ENCODE data around the gene MED25. TPM values are rescaled to one million over a fixed set of nuclear protein-coding genes. Genes with fewer than 3 reads are reported as not detected.
"Not testable (repeated sequence)": the region's sequence is repeated elsewhere in the genome, so short reads cannot be mapped to it uniquely, and the experiment has no call there.

Gene MED25
- polyA plus RNA-seq, 1 of the 3 experiments (the other 2 are of a cell fraction): 30.2 TPM

GRCh38 chr19:49818649-49819370 is 721 bp downstream of the MED25 start:
- Histone ChIP-seq H3K4me1 (ENCODE audit: control insufficient read depth in 1 of 2, insufficient read depth in 2 of 2, low read depth in 1 of 2, low read length in 1 of 2) (peaks cover 0 to 18% of the 10 kb centered on the region in 2 experiments; a peak in 3 of 4 replicates), H3K9me3 (no peaks in the 10 kb centered on the region), H3K9me2 (no peaks in the 10 kb centered on the region), H3K9ac (peak overlapping the region; percentile 98), H3F3A (replicated peaks; ENCODE audit: insufficient read depth) (peaks cover 20% of the 10 kb centered on the region), H3K36me3 (replicated peaks in 1 of 2; ENCODE audit: control insufficient read depth in 1 of 2, insufficient read depth in 2 of 2, low read length in 1 of 2) (peaks cover 0 to 11% of the 10 kb centered on the region in 2 experiments), H3K27ac (ENCODE audit: low read depth in 2 of 2, low read length in 1 of 2) (peak overlapping the region; percentile 93 to 98; a peak in 3 of 4 replicates), H3K4me3 (ENCODE audit: low read depth in 2 of 2, low read length in 1 of 2) (peak overlapping the region; percentile 72 to 90), H2AFZ (ENCODE audit: low read depth) (peak overlapping the region; percentile 90; the same call in 1 of the 2 replicates), H3K4me2 (peak overlapping the region; percentile 97), H3K79me2 (ENCODE audit: insufficient read depth) (peaks cover 57% of the 10 kb centered on the region), H4K20me1 (ENCODE audit: insufficient read depth) (no peaks in the 10 kb centered on the region), H3K27me3 (ENCODE audit: insufficient read depth) (no peaks in the 10 kb centered on the region)
- ChIA-PET CTCF (interaction anchor here (0.6 to 1.2 kb wide), 12 partner anchors 15 to 254 kb away, joined by 3 to 4 read pairs (median 3); partner anchors contain the start of gene PTOV1), POLR2A (interaction anchor here (0.9 kb wide), 1 partner anchor 32 kb away, joined by 3 read pairs; the partner anchor contains the start of gene PTOV1)
- no peak for TF ChIP-seq MXI1 (IDR thresholded peaks at IDR 0.05; ENCODE audit: low read depth, low read length)
- TF ChIP-seq, protein P1, sequence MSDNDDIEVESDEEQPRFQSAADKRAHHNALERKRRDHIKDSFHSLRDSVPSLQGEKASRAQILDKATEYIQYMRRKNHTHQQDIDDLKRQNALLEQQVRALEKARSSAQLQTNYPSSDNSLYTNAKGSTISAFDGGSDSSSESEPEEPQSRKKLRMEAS (IDR thresholded peaks at IDR 0.05; ENCODE audit: low read depth): no peak
- no peak for TF ChIP-seq ELF1 (IDR thresholded peaks at IDR 0.05)
- no peak for TF ChIP-seq TAF1 (IDR thresholded peaks at IDR 0.05; ENCODE audit: borderline replicate concordance, low read depth, low read length)
- TF ChIP-seq JUND (IDR thresholded peaks at IDR 0.05): no peak
- no peak for TF ChIP-seq CHD2 (IDR thresholded peaks at IDR 0.05; ENCODE audit: low read length, partially characterized antibody)
- TF ChIP-seq PBX3 (IDR thresholded peaks at IDR 0.05): no peak
- no peak for TF ChIP-seq GATA2 (CRISPR knock-in tag; IDR thresholded peaks at IDR 0.05)
- TF ChIP-seq GABPA (IDR thresholded peaks at IDR 0.05; ENCODE audit: low read depth): no peak
- TF ChIP-seq RXRA (IDR thresholded peaks at IDR 0.05; ENCODE audit: borderline replicate concordance, low read depth): no peak
- TF ChIP-seq, protein P2, sequence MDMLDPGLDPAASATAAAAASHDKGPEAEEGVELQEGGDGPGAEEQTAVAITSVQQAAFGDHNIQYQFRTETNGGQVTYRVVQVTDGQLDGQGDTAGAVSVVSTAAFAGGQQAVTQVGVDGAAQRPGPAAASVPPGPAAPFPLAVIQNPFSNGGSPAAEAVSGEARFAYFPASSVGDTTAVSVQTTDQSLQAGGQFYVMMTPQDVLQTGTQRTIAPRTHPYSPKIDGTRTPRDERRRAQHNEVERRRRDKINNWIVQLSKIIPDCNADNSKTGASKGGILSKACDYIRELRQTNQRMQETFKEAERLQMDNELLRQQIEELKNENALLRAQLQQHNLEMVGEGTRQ (IDR thresholded peaks at IDR 0.05; ENCODE audit: borderline replicate concordance, low read depth, low read length): no peak
- no peak for TF ChIP-seq MEF2A (IDR thresholded peaks at IDR 0.05; ENCODE audit: borderline replicate concordance, low read depth)
- TF ChIP-seq FOXM1 (IDR thresholded peaks at IDR 0.05; ENCODE audit: low read depth): no peak
- no peak for TF ChIP-seq RAD21 (IDR thresholded peaks at IDR 0.05; ENCODE audit: low read length)
- no peak for TF ChIP-seq SIN3A (IDR thresholded peaks at IDR 0.05; ENCODE audit: borderline replicate concordance, low read depth, low read length)
- TF ChIP-seq, protein P3, sequence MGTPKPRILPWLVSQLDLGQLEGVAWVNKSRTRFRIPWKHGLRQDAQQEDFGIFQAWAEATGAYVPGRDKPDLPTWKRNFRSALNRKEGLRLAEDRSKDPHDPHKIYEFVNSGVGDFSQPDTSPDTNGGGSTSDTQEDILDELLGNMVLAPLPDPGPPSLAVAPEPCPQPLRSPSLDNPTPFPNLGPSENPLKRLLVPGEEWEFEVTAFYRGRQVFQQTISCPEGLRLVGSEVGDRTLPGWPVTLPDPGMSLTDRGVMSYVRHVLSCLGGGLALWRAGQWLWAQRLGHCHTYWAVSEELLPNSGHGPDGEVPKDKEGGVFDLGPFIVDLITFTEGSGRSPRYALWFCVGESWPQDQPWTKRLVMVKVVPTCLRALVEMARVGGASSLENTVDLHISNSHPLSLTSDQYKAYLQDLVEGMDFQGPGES (IDR thresholded peaks at IDR 0.05; ENCODE audit: low read depth, low read length): no peak
- TF ChIP-seq, protein P4, sequence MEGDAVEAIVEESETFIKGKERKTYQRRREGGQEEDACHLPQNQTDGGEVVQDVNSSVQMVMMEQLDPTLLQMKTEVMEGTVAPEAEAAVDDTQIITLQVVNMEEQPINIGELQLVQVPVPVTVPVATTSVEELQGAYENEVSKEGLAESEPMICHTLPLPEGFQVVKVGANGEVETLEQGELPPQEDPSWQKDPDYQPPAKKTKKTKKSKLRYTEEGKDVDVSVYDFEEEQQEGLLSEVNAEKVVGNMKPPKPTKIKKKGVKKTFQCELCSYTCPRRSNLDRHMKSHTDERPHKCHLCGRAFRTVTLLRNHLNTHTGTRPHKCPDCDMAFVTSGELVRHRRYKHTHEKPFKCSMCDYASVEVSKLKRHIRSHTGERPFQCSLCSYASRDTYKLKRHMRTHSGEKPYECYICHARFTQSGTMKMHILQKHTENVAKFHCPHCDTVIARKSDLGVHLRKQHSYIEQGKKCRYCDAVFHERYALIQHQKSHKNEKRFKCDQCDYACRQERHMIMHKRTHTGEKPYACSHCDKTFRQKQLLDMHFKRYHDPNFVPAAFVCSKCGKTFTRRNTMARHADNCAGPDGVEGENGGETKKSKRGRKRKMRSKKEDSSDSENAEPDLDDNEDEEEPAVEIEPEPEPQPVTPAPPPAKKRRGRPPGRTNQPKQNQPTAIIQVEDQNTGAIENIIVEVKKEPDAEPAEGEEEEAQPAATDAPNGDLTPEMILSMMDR (IDR thresholded peaks at IDR 0.05): no peak
- TF ChIP-seq NFIC (IDR thresholded peaks at IDR 0.05; ENCODE audit: borderline replicate concordance): no peak
- no peak for DNase-seq
- 57% methylated on average over 11 of the region's 16 CpGs for WGBS (ENCODE audit: low lambda C conversion rate)

GRCh38 chr19:49819452-49820115 is 1.5 kb downstream of the MED25 start:
- not testable (repeated sequence) for H2AFZ ChIP-seq (ENCODE audit: low read depth); H3K27me3 ChIP-seq (ENCODE audit: insufficient read depth); H3K9me3 ChIP-seq; H4K20me1 ChIP-seq (ENCODE audit: insufficient read depth); H3K9me2 ChIP-seq; DNase-seq; H3K27ac ChIP-seq (ENCODE audit: low read depth in 2 of 2, low read length in 1 of 2)
- Histone ChIP-seq H3K79me2 (ENCODE audit: insufficient read depth) (peaks cover 65% of the 10 kb centered on the region), H3K36me3 (replicated peaks in 1 of 2; ENCODE audit: control insufficient read depth in 1 of 2, insufficient read depth in 2 of 2, low read length in 1 of 2) (peaks cover 0 to 13% of the 10 kb centered on the region in 2 experiments), H3K4me2 (peak overlapping the region; percentile 97), H3F3A (replicated peaks; ENCODE audit: insufficient read depth) (peaks cover 12% of the 10 kb centered on the region), H3K4me3 (ENCODE audit: low read depth in 2 of 2, low read length in 1 of 2) (peak overlapping the region; percentile 72 to 90), H3K4me1 (ENCODE audit: control insufficient read depth in 1 of 2, insufficient read depth in 2 of 2, low read depth in 1 of 2, low read length in 1 of 2) (peaks cover 0 to 18% of the 10 kb centered on the region in 2 experiments; a peak in 2 of 4 replicates), H3K9ac (peak overlapping the region; percentile 98)
- WGBS (ENCODE audit: low lambda C conversion rate): 91% methylated on average over 7 of the region's 7 CpGs
- POLR2A ChIA-PET: interaction anchor here (0.6 to 1.8 kb wide), 2 partner anchors 31 to 46 kb away, joined by 3 to 4 read pairs; no protein-coding TSS in a partner anchor
- CTCF ChIA-PET: interaction anchor here (0.9 to 1.2 kb wide), 6 partner anchors 15 to 198 kb away, joined by 3 to 4 read pairs (median 3); partner anchors contain the start of gene PTOV1
